Duodenal mucosa (tissue), 2 donors: Measurements from ENCODE around the gene SSU72.
"Not testable (repeated sequence)": the region's sequence is repeated elsewhere in the genome, so short reads cannot be mapped to it uniquely, and the experiment has no call there.

Source experiments
- H3K27ac ChIP-seq: one replicate; pipeline ENCODE4 v1.7.0; 2013; ENCODE audit warnings: low read depth, low read length
- H3K27me3 ChIP-seq, 2 donors: one replicate each; pipeline ENCODE4 v1.7.0; 2013; ENCODE audit warnings: low read length in 2 of 2, control low read depth in 1 of 2; ENCODE audit not compliant: insufficient read depth in 2 of 2, control insufficient read depth in 1 of 2
- H3K36me3 ChIP-seq, 2 donors: one replicate each; pipeline ENCODE4 v1.7.0; 2013; ENCODE audit warnings: low read length in 2 of 2, control low read depth in 1 of 2; ENCODE audit not compliant: insufficient read depth in 2 of 2, control insufficient read depth in 1 of 2
- H3K4me1 ChIP-seq, 2 donors: one replicate each; pipeline ENCODE4 v1.7.0; 2013; ENCODE audit warnings: low read length in 2 of 2, control low read depth in 1 of 2; ENCODE audit not compliant: insufficient read depth in 2 of 2, control insufficient read depth in 1 of 2
- H3K4me3 ChIP-seq, 2 donors: one replicate each; pipeline ENCODE4 v1.7.0; 2013; ENCODE audit warnings: low read length in 2 of 2, low read depth in 1 of 2
- H3K9ac ChIP-seq, 2 donors: one replicate each; pipeline ENCODE4 v1.7.0; 2013; ENCODE audit warnings: low read length in 2 of 2, low read depth in 1 of 2
- H3K9me3 ChIP-seq, 2 donors: one replicate each; pipeline ENCODE4 v1.7.0; 2013; ENCODE audit warnings: low read length in 2 of 2, control low read depth in 1 of 2; ENCODE audit not compliant: control insufficient read depth in 1 of 2

The SSU72 gene

DNA sequence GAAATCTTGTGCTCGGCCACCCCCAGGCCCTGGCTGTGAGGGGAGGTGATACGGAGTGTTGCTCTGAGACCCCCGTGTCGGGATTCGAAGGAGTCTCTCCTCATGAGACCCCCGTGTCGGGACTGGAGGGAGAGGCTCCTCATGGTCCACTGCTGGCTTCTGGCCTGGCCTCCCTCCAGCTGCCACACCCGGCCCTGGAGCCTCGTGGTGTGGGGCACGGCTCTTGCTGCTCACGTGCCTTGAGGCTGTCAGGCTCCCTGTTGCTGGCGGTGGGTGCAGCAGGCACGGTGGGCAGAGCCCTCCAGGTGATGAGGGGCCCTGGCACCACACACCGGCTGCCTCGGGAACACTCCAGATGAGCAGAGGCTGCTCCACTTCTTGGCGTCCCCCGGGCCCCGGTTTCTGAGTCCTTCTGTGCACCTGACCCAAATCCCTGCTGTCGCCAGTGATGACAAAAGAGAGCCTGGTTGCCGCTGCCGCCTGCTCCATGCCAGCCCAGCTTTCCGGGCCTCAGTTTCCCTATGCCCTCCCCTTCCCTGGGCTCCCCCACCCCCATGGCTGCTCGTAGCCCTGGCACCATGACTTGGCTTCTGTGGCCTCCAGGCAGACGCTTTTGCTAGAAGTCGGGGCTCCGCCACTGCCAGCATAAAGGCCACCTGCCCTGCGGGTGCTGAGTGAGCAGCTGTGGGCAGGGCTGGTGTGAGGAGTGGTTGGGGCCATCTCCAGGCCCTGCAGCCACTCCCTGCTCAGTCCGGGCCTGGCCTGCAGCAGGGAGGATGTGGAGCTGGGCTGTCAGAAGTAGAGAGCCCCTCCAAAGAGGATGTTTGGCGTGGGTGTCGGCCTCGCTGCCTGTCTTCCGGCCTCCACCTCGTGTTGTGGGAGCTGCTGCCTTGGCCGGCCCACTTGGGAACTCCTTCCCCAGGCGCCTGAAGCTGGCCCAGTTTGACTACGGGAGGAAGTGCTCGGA is 46.1 kb downstream of the SSU72 start:
- H3K36me3 ChIP-seq = peaks cover 5 to 26% of the 10 kb centered on the region in 2 donors

DNA sequence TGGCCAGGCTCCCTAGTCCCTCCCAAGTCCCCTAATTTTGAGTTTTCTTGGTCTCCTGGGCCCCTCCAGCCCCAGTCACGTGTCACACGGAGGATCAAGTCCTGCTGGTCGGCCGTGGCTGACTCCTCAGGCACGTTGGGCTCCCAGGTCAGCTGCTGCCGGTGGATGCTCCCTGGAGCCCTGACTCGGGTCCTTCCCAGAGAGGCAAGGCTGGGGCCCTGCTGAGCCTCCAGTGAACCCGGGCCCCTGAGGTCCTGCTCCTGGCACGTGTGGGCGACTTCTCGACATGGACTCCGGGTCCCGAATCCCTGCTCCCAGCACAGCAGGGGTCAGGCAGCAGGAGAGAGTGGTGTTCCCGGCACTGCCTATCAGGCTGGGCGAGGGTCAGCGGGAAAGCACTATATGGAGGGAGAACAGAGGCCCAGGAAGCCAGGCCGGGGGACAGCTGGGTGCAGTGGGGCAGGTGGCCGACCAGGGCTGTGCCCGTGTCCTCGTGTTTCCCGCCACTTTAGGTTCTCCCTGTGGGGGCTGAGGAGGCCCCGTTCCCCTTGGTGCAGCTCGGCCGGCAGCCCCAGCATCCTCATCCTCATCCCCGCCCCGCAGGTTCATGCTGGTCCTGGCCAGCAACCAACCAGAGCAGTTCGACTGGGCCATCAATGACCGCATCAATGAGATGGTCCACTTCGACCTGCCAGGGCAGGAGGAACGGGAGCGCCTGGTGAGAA is 47.4 kb downstream of the SSU72 start:
- Histone ChIP-seq H3K4me3 (no peak overlapping the region), H3K27me3 (no peaks in the 10 kb centered on the region), H3K9ac (no peak overlapping the region), H3K36me3 (peaks cover 5 to 26% of the 10 kb centered on the region in 2 donors), H3K4me1 (no peaks in the 10 kb centered on the region), H3K27ac (no peak overlapping the region), H3K9me3 (no peaks in the 10 kb centered on the region)

More for the DNA sequence above, 46.1 kb downstream of the SSU72 start:
- Histone ChIP-seq H3K27ac (no peak overlapping the region), H3K9me3 (no peaks in the 10 kb centered on the region), H3K4me3 (no peak overlapping the region), H3K4me1 (no peaks in the 10 kb centered on the region), H3K27me3 (no peaks in the 10 kb centered on the region), H3K9ac (no peak overlapping the region)

GRCh38 chr1:1526476-1526875 is 48.2 kb downstream of the SSU72 start:
- H3K36me3 ChIP-seq = peaks cover 5 to 28% of the 10 kb centered on the region in 2 donors
- H3K9ac ChIP-seq, H3K4me3 ChIP-seq, H3K9me3 ChIP-seq, H3K27me3 ChIP-seq, H3K4me1 ChIP-seq, H3K27ac ChIP-seq: not testable (repeated sequence)

- H3K27me3 ChIP-seq, H3K27ac ChIP-seq, H3K4me1 ChIP-seq, H3K9ac ChIP-seq, H3K4me3 ChIP-seq, H3K9me3 ChIP-seq: not testable (repeated sequence)
- H3K36me3 ChIP-seq = peaks cover 5 to 35% of the 10 kb centered on the region in 2 donors
Measured at GRCh38 chr1:1524750-1525383, 49.8 kb downstream of the SSU72 start.

DNA sequence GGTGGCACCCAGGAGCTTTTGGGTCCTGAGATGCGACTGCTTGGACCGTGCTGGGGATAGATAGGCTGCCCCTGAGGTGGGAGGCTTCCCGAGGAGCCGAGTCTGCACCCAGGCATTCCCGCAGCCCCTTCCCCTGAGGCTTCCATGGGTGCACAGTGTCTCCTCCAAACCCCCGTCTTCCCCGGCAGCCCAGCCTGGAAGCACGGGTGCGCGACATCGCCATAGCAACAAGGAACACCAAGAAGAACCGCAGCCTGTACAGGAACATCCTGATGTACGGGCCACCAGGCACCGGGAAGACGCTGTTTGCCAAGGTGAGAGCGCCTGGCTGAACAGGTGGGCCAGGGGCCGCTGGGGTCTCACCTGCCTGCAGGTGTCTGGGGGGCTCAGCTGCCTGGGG is 51.0 kb downstream of the SSU72 start:
- peaks cover 0 to 29% of the 10 kb centered on the region in 2 donors for H3K36me3 ChIP-seq
- H3K27ac ChIP-seq, H3K9ac ChIP-seq, H3K27me3 ChIP-seq, H3K9me3 ChIP-seq, H3K4me3 ChIP-seq, H3K4me1 ChIP-seq: not testable (repeated sequence)

GRCh38 chr1:1523226-1523625 is 51.4 kb downstream of the SSU72 start:
- H3K27ac ChIP-seq, H3K4me1 ChIP-seq, H3K9me3 ChIP-seq, H3K9ac ChIP-seq, H3K27me3 ChIP-seq, H3K4me3 ChIP-seq: not testable (repeated sequence)
- H3K36me3 ChIP-seq = peaks cover 0 to 32% of the 10 kb centered on the region in 2 donors

- not testable (repeated sequence) for H3K9me3 ChIP-seq, H3K4me3 ChIP-seq
- H3K36me3 ChIP-seq = peaks cover 0 to 37% of the 10 kb centered on the region in 2 donors
Measured at GRCh38 chr1:1522536-1522935, 52.1 kb downstream of the SSU72 start.

GRCh38 chr1:1521331-1521730 is 53.3 kb downstream of the SSU72 start:
- no peaks in the 10 kb centered on the region for H3K9me3 ChIP-seq
- no peak overlapping the region for H3K9ac ChIP-seq
- no peaks in the 10 kb centered on the region for H3K4me1 ChIP-seq
- no peak overlapping the region for H3K27ac ChIP-seq
- H3K27me3 ChIP-seq = no peaks in the 10 kb centered on the region
- no peak overlapping the region for H3K4me3 ChIP-seq
- H3K36me3 ChIP-seq = peaks cover 0 to 33% of the 10 kb centered on the region in 2 donors

More at GRCh38 chr1:1522536-1522935, 52.1 kb downstream of the SSU72 start:
- H3K27ac ChIP-seq, H3K4me1 ChIP-seq, H3K27me3 ChIP-seq, H3K9ac ChIP-seq: not testable (repeated sequence)

GRCh38 chr1:1519805-1520505 is 54.7 kb downstream of the SSU72 start:
- H3K4me1 ChIP-seq, H3K9ac ChIP-seq, H3K4me3 ChIP-seq, H3K27ac ChIP-seq, H3K27me3 ChIP-seq, H3K9me3 ChIP-seq: not testable (repeated sequence)
- H3K36me3 ChIP-seq = peaks cover 0 to 29% of the 10 kb centered on the region in 2 donors
